ENCODE measurements around the gene DPYSL3. TPM values are rescaled to one million over a fixed set of nuclear protein-coding genes. Genes with fewer than 3 reads are reported as not detected.

DPYSL3 gene
- total and polyA plus RNA-seq, 4 donors, result 0.35 to 3.6 (median 1.7) TPM

DNA sequence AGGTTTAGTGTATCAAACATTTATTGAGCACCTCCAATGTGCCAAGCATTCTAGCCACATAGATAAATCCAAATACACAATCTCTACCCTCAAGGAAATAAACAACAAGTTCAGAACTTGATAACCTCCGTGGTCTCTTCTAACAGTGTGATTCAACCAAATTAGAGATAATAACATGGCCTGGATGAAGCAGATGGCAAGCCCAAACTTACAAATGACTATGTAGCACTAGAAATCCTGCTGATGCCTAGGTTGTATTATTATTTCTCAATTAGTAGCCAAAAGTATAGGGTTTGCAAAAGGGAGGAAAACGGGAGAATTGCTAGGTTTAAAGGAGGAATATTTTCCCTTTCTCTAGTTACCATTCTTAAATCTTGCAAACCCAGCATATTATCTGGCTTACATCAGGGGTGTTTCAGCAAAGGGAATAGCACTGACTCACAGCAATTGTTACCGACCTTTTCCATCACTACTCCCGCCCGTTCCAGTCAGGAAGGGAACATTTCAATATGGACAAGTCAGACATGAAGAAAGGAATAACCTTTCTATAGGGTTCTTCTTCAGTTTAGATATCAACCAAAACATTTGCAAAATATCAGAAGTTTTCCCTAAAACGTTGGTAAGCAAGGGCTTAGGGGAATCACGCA, 2.3 kb downstream of the DPYSL3 start:
- WGBS, result 64% methylated on average over 7 of the region's 7 CpGs
- H3K4me1 ChIP-seq (ENCODE audit: control insufficient read depth in 4 of 4, insufficient read depth in 4 of 4, low read length in 3 of 4), result peaks cover 4 to 13% (median 7%) of the 10 kb centered on the region in 4 donors
- H3K27me3 ChIP-seq (ENCODE audit: control insufficient read depth in 4 of 4, insufficient read depth in 4 of 4, low read length in 3 of 4), result peaks cover 0 to 6% (median 1%) of the 10 kb centered on the region in 4 donors
- H3K27ac ChIP-seq (ENCODE audit: low read depth in 1 of 2, low read length in 2 of 2), result no peak overlapping the region
- no peak for DNase-seq (ENCODE audit: low spot score)
- H3K9me3 ChIP-seq (ENCODE audit: control insufficient read depth in 4 of 4, low read length in 3 of 4), result peaks cover 0 to 5% (median 0%) of the 10 kb centered on the region in 4 donors
- TF ChIP-seq, protein P1, sequence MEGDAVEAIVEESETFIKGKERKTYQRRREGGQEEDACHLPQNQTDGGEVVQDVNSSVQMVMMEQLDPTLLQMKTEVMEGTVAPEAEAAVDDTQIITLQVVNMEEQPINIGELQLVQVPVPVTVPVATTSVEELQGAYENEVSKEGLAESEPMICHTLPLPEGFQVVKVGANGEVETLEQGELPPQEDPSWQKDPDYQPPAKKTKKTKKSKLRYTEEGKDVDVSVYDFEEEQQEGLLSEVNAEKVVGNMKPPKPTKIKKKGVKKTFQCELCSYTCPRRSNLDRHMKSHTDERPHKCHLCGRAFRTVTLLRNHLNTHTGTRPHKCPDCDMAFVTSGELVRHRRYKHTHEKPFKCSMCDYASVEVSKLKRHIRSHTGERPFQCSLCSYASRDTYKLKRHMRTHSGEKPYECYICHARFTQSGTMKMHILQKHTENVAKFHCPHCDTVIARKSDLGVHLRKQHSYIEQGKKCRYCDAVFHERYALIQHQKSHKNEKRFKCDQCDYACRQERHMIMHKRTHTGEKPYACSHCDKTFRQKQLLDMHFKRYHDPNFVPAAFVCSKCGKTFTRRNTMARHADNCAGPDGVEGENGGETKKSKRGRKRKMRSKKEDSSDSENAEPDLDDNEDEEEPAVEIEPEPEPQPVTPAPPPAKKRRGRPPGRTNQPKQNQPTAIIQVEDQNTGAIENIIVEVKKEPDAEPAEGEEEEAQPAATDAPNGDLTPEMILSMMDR (IDR thresholded peaks at IDR 0.05; ENCODE audit: low read depth, low read length, missing input control), result no peak
- TF ChIP-seq SP1 (IDR thresholded peaks at IDR 0.05), result no peak
- no peak for TF ChIP-seq TAF1 (conservative IDR thresholded peaks at IDR 0.05)
- no peak for TF ChIP-seq HNF4A (conservative IDR thresholded peaks at IDR 0.05)
- no peak for TF ChIP-seq RXRA (IDR thresholded peaks at IDR 0.05)
- TF ChIP-seq JUND (IDR thresholded peaks at IDR 0.05), result no peak
- TF ChIP-seq GABPA (IDR thresholded peaks at IDR 0.05 in 1 of 2, conservative IDR thresholded peaks at IDR 0.05 in 1 of 2), result no peak
- no peak for TF ChIP-seq EGR1 (IDR thresholded peaks at IDR 0.05; ENCODE audit: low read depth in 2 of 2)
- TF ChIP-seq, protein P2, sequence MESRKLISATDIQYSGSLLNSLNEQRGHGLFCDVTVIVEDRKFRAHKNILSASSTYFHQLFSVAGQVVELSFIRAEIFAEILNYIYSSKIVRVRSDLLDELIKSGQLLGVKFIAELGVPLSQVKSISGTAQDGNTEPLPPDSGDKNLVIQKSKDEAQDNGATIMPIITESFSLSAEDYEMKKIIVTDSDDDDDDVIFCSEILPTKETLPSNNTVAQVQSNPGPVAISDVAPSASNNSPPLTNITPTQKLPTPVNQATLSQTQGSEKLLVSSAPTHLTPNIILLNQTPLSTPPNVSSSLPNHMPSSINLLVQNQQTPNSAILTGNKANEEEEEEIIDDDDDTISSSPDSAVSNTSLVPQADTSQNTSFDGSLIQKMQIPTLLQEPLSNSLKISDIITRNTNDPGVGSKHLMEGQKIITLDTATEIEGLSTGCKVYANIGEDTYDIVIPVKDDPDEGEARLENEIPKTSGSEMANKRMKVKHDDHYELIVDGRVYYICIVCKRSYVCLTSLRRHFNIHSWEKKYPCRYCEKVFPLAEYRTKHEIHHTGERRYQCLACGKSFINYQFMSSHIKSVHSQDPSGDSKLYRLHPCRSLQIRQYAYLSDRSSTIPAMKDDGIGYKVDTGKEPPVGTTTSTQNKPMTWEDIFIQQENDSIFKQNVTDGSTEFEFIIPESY (IDR thresholded peaks at IDR 0.05), result no peak
- TF ChIP-seq YY1 (IDR thresholded peaks at IDR 0.05), result no peak
- H3K36me3 ChIP-seq (ENCODE audit: control insufficient read depth in 4 of 4, insufficient read depth in 3 of 4, low read depth in 1 of 4, low read length in 3 of 4), result no peaks in the 10 kb centered on the region
- H3K4me3 ChIP-seq (ENCODE audit: low read depth in 1 of 3, low read length in 3 of 3), result no peak overlapping the region
- no peak overlapping the region for H3K9ac ChIP-seq (ENCODE audit: low read depth in 1 of 2, low read length in 2 of 2)

DNA sequence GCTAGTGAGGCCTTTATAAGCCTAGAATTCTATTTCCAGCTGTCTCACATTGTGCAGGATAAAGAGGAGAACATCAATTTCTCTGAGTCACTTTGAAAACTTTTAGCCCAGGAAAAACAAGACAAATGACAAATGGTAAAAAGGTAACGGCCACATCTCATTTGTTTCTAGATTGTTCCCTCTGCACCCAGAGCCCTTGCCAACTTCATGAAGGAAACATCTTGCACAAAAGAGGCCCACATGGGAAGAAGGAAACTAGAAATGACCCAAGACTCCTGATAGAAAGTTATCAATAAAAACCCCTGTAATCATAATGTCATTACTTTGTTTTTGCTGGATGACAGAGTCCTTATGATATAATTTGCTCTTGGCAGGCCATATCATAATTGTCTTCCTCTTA, 5.3 kb downstream of the DPYSL3 start:
- no peak for DNase-seq (ENCODE audit: low spot score)
- peaks cover 0 to 5% (median 0%) of the 10 kb centered on the region in 4 donors for H3K9me3 ChIP-seq (ENCODE audit: control insufficient read depth in 4 of 4, low read length in 3 of 4)
- H3K27me3 ChIP-seq (ENCODE audit: control insufficient read depth in 4 of 4, insufficient read depth in 4 of 4, low read length in 3 of 4), result peaks cover 0 to 2% (median 0%) of the 10 kb centered on the region in 4 donors
- H3K4me1 ChIP-seq (ENCODE audit: control insufficient read depth in 4 of 4, insufficient read depth in 4 of 4, low read length in 3 of 4), result peaks cover 1 to 5% (median 5%) of the 10 kb centered on the region in 4 donors
- H3K9ac ChIP-seq (ENCODE audit: low read depth in 1 of 2, low read length in 2 of 2), result no peak overlapping the region
- H3K27ac ChIP-seq (ENCODE audit: low read depth in 1 of 2, low read length in 2 of 2), result no peak overlapping the region
- no peak overlapping the region for H3K4me3 ChIP-seq (ENCODE audit: low read depth in 1 of 3, low read length in 3 of 3)
- 72% methylated on average over 1 of the region's 1 CpG for WGBS
- no peaks in the 10 kb centered on the region for H3K36me3 ChIP-seq (ENCODE audit: control insufficient read depth in 4 of 4, insufficient read depth in 3 of 4, low read depth in 1 of 4, low read length in 3 of 4)
- TF ChIP-seq RAD21 (IDR thresholded peaks at IDR 0.05), result no peak
- TF ChIP-seq, protein P1 (IDR thresholded peaks at IDR 0.05; ENCODE audit: low read depth, low read length, missing input control), result no peak
- no peak for TF ChIP-seq FOXA2 (IDR thresholded peaks at IDR 0.05)
- no peak for TF ChIP-seq TAF1 (conservative IDR thresholded peaks at IDR 0.05)
- TF ChIP-seq YY1 (IDR thresholded peaks at IDR 0.05), result no peak
- TF ChIP-seq FOXA1 (IDR thresholded peaks at IDR 0.05), result no peak
- TF ChIP-seq, protein P3, sequence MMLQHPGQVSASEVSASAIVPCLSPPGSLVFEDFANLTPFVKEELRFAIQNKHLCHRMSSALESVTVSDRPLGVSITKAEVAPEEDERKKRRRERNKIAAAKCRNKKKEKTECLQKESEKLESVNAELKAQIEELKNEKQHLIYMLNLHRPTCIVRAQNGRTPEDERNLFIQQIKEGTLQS (IDR thresholded peaks at IDR 0.05), result no peak
- TF ChIP-seq, protein P4, sequence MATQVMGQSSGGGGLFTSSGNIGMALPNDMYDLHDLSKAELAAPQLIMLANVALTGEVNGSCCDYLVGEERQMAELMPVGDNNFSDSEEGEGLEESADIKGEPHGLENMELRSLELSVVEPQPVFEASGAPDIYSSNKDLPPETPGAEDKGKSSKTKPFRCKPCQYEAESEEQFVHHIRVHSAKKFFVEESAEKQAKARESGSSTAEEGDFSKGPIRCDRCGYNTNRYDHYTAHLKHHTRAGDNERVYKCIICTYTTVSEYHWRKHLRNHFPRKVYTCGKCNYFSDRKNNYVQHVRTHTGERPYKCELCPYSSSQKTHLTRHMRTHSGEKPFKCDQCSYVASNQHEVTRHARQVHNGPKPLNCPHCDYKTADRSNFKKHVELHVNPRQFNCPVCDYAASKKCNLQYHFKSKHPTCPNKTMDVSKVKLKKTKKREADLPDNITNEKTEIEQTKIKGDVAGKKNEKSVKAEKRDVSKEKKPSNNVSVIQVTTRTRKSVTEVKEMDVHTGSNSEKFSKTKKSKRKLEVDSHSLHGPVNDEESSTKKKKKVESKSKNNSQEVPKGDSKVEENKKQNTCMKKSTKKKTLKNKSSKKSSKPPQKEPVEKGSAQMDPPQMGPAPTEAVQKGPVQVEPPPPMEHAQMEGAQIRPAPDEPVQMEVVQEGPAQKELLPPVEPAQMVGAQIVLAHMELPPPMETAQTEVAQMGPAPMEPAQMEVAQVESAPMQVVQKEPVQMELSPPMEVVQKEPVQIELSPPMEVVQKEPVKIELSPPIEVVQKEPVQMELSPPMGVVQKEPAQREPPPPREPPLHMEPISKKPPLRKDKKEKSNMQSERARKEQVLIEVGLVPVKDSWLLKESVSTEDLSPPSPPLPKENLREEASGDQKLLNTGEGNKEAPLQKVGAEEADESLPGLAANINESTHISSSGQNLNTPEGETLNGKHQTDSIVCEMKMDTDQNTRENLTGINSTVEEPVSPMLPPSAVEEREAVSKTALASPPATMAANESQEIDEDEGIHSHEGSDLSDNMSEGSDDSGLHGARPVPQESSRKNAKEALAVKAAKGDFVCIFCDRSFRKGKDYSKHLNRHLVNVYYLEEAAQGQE (IDR thresholded peaks at IDR 0.05), result no peak
- TF ChIP-seq HNF4G (IDR thresholded peaks at IDR 0.05), result no peak
- TF ChIP-seq, protein P2 (IDR thresholded peaks at IDR 0.05), result no peak
- no peak for TF ChIP-seq HNF4A (conservative IDR thresholded peaks at IDR 0.05)
- TF ChIP-seq NR2F2 (IDR thresholded peaks at IDR 0.05), result no peak
- TF ChIP-seq JUND (IDR thresholded peaks at IDR 0.05), result no peak
- TF ChIP-seq EGR1 (IDR thresholded peaks at IDR 0.05; ENCODE audit: low read depth in 2 of 2), result no peak
- no peak for TF ChIP-seq RXRA (IDR thresholded peaks at IDR 0.05)
- TF ChIP-seq, protein P5, sequence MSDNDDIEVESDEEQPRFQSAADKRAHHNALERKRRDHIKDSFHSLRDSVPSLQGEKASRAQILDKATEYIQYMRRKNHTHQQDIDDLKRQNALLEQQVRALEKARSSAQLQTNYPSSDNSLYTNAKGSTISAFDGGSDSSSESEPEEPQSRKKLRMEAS (IDR thresholded peaks at IDR 0.05), result no peak
- no peak for TF ChIP-seq GABPA (IDR thresholded peaks at IDR 0.05 in 1 of 2, conservative IDR thresholded peaks at IDR 0.05 in 1 of 2)

Measured in liver (tissue), 9 donors.